ENCODE data around the gene SDK2.

The SDK2 gene

DNA sequence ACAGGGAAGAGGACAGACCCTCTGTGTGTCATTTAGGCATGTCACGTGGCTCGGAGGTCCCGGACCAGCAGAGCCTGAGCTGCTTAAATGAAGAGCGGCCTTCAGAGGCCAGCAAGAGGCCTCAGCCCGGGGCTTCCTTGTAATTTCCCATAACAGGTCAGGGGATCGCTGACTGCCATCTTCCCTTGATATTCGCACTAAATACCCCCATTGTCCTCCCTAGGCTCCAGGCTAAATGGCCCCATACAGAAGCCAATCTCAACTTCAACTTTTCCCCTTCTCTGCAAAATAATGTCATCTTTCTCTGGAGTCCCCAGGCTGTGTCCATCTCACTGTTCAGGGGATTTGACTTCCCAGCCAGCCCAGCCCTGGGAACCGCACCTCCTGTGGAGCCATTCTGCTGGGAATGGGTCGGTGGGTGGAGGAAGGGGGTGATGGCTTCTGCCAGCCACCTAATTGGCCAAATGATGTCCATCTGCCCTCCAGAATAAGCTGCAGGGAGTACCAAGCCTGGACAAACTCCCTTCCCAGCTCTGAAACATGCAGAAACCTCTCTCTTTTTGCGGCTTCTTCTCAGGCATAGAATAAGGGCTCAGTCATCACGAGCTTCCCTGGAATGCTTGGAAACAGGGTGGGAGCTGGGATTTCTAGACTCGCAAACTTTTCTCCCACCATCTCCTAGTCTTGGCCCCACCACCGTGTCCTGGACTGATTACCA is 129.9 kb downstream of the SDK2 start:
- no peak overlapping the region for H3K4me3 ChIP-seq (replicated peaks; ENCODE audit: insufficient read depth, low read length)
- no peak for DNase-seq (ENCODE audit: low read depth in 1 of 2, low spot score in 1 of 2)
- H3K27me3 ChIP-seq (ENCODE audit: insufficient read depth, poor library complexity, severe bottlenecking) = no peaks in the 10 kb centered on the region
- TF ChIP-seq, protein P1, sequence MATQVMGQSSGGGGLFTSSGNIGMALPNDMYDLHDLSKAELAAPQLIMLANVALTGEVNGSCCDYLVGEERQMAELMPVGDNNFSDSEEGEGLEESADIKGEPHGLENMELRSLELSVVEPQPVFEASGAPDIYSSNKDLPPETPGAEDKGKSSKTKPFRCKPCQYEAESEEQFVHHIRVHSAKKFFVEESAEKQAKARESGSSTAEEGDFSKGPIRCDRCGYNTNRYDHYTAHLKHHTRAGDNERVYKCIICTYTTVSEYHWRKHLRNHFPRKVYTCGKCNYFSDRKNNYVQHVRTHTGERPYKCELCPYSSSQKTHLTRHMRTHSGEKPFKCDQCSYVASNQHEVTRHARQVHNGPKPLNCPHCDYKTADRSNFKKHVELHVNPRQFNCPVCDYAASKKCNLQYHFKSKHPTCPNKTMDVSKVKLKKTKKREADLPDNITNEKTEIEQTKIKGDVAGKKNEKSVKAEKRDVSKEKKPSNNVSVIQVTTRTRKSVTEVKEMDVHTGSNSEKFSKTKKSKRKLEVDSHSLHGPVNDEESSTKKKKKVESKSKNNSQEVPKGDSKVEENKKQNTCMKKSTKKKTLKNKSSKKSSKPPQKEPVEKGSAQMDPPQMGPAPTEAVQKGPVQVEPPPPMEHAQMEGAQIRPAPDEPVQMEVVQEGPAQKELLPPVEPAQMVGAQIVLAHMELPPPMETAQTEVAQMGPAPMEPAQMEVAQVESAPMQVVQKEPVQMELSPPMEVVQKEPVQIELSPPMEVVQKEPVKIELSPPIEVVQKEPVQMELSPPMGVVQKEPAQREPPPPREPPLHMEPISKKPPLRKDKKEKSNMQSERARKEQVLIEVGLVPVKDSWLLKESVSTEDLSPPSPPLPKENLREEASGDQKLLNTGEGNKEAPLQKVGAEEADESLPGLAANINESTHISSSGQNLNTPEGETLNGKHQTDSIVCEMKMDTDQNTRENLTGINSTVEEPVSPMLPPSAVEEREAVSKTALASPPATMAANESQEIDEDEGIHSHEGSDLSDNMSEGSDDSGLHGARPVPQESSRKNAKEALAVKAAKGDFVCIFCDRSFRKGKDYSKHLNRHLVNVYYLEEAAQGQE (IDR thresholded peaks at IDR 0.05; ENCODE audit: insufficient replicate concordance, low read depth) = no peak
- TF ChIP-seq POLR2AphosphoS5 (IDR thresholded peaks at IDR 0.05; ENCODE audit: low read depth) (no peak), GABPA (IDR thresholded peaks at IDR 0.05; ENCODE audit: low read depth) (no peak), SPI1 (IDR thresholded peaks at IDR 0.05; ENCODE audit: borderline replicate concordance, low read depth) (no peak)
- TF ChIP-seq, protein P2, sequence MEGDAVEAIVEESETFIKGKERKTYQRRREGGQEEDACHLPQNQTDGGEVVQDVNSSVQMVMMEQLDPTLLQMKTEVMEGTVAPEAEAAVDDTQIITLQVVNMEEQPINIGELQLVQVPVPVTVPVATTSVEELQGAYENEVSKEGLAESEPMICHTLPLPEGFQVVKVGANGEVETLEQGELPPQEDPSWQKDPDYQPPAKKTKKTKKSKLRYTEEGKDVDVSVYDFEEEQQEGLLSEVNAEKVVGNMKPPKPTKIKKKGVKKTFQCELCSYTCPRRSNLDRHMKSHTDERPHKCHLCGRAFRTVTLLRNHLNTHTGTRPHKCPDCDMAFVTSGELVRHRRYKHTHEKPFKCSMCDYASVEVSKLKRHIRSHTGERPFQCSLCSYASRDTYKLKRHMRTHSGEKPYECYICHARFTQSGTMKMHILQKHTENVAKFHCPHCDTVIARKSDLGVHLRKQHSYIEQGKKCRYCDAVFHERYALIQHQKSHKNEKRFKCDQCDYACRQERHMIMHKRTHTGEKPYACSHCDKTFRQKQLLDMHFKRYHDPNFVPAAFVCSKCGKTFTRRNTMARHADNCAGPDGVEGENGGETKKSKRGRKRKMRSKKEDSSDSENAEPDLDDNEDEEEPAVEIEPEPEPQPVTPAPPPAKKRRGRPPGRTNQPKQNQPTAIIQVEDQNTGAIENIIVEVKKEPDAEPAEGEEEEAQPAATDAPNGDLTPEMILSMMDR (IDR thresholded peaks at IDR 0.05; ENCODE audit: insufficient read depth, low read length) = no peak
- no peak overlapping the region for H3K27ac ChIP-seq (replicated peaks)

DNA sequence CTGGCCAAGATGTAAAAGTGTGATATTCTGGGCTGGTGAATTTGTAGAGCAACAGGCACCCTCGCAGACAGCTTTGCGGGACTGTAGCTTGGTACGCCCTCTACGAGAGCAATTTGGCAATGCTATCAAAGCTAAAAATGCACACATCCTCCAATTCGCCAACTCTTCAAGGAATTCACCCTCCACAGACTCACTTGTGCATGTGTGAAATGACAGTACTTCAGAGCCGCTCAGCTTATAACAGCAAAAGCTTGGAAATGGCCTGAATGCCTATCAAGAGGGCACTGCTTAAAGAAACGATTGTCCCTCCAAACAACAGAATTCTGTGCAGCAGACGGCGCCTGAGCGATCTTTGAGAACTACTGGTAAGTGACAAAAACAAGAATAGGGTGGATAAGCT is 130.8 kb downstream of the SDK2 start:
- no peak for TF ChIP-seq SPI1 (IDR thresholded peaks at IDR 0.05; ENCODE audit: borderline replicate concordance, low read depth)
- TF ChIP-seq, protein P1 (IDR thresholded peaks at IDR 0.05; ENCODE audit: insufficient replicate concordance, low read depth) = no peak
- Histone ChIP-seq H3K27ac (replicated peaks) (no peak overlapping the region), H3K27me3 (ENCODE audit: insufficient read depth, poor library complexity, severe bottlenecking) (no peaks in the 10 kb centered on the region), H3K4me3 (replicated peaks; ENCODE audit: insufficient read depth, low read length) (no peak overlapping the region)
- no peak for DNase-seq (ENCODE audit: low read depth in 1 of 2, low spot score in 1 of 2)

DNA sequence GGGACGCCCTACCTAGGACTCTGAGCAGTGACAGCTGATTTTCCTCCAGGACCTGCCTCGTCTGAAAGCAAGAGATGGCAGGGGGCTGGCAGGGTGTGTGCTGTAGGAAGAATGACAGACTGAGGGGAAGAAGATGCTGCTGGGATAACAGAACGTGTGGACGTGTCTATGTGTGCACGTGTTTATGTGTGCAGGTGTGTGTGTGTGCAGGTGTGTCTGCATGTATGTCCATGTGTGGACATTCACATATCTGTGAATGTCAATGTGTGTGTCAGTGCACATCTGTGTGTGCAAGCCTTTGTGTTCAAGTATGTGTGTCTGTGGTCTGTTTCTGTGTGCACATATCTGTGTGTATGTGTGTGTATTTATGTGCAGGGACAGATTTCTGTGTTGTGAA is 132.5 kb downstream of the SDK2 start:
- DNase-seq (ENCODE audit: low read depth in 1 of 2, low spot score in 1 of 2) = no peak
- no peak overlapping the region for H3K27ac ChIP-seq (replicated peaks)
- no peak overlapping the region for H3K4me3 ChIP-seq (replicated peaks; ENCODE audit: insufficient read depth, low read length)
- no peaks in the 10 kb centered on the region for H3K27me3 ChIP-seq (ENCODE audit: insufficient read depth, poor library complexity, severe bottlenecking)
- TF ChIP-seq SPI1 (IDR thresholded peaks at IDR 0.05; ENCODE audit: borderline replicate concordance, low read depth) (no peak), GABPA (IDR thresholded peaks at IDR 0.05; ENCODE audit: low read depth) (no peak), POLR2AphosphoS5 (IDR thresholded peaks at IDR 0.05; ENCODE audit: low read depth) (no peak)
- TF ChIP-seq, protein P1 (IDR thresholded peaks at IDR 0.05; ENCODE audit: insufficient replicate concordance, low read depth) = no peak

DNA sequence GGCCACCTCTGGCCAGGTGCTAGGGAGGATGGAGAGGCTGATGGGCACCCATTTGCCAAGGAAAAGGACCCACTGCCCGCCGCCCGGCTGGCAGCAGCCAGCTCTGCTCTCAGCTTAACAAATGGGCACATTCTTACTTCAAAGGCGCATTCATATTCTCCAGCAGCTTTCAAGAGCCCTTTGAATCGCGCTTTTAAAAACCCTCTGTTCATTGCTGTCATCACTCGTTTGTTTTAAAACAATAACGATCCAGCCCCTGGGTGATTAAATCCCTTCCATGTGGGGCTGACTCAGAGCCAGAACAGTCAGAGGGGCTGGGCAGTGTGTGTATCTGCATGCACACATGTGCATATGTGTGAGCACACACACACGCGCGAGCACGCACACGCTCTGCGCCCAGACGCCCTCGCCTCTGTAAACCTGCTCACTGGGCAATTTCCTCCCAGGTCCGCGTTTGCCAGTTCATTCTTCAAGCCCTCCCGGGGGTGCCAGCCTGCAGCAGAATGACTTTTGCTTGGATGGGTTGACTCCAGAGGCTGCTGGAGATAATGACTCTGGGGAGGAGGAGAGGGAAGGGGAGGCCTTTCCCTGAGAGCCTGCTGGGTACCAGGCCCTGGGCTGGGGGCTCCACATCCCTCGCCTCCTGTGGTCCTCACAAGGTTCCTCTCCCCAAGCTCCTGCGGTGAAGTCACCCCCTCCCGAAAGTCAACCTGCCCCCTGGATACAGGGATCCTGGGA is 133.1 kb downstream of the SDK2 start:
- TF ChIP-seq, protein P2 (IDR thresholded peaks at IDR 0.05; ENCODE audit: insufficient read depth, low read length) = no peak
- TF ChIP-seq SPI1 (IDR thresholded peaks at IDR 0.05; ENCODE audit: borderline replicate concordance, low read depth) (no peak), GABPA (IDR thresholded peaks at IDR 0.05; ENCODE audit: low read depth) (no peak)
- TF ChIP-seq, protein P1 (IDR thresholded peaks at IDR 0.05; ENCODE audit: insufficient replicate concordance, low read depth) = no peak
- no peak overlapping the region for H3K4me3 ChIP-seq (replicated peaks; ENCODE audit: insufficient read depth, low read length)
- no peak overlapping the region for H3K27ac ChIP-seq (replicated peaks)
- no peaks in the 10 kb centered on the region for H3K27me3 ChIP-seq (ENCODE audit: insufficient read depth, poor library complexity, severe bottlenecking)
- no peak for DNase-seq (ENCODE audit: low read depth in 1 of 2, low spot score in 1 of 2)
